HG02759 (cell line): ENCODE measurements around the gene NTM.

Experiments
- ATAC-seq: cut with Tn5 transposase; IDR thresholded peaks from one replicate; pipeline ENCODE4 v1.9.1; 2021; ENCODE audit warnings: mild to moderate bottlenecking, moderate library complexity; ENCODE audit not compliant: unreplicated experiment

The NTM gene

GRCh38 chr11:131682373-131683015 is 312.1 kb downstream of the NTM start:
- no peak for ATAC-seq

- no peak for ATAC-seq
Observed at GRCh38 chr11:131683131-131683530, 312.7 kb downstream of the NTM start.

- no peak for ATAC-seq
Observed at GRCh38 chr11:131683666-131684065, 313.3 kb downstream of the NTM start.

GRCh38 chr11:131684111-131685060 is 314.0 kb downstream of the NTM start:
- no peak for ATAC-seq

- no peak for ATAC-seq
Observed at GRCh38 chr11:131685206-131685605, 314.8 kb downstream of the NTM start.

- ATAC-seq: no peak
Observed at GRCh38 chr11:131685906-131686305, 315.5 kb downstream of the NTM start.

- no peak for ATAC-seq
Observed at GRCh38 chr11:131686836-131687235, 316.4 kb downstream of the NTM start.

- ATAC-seq: no peak
Observed at GRCh38 chr11:131687291-131688047, 317.1 kb downstream of the NTM start.

GRCh38 chr11:131688048-131688693 is 317.8 kb downstream of the NTM start:
- peak; percentile 84 for ATAC-seq

- no peak for ATAC-seq
Observed at GRCh38 chr11:131689049-131689925, 318.9 kb downstream of the NTM start.

- no peak for ATAC-seq
Observed at GRCh38 chr11:131690362-131690761, 319.9 kb downstream of the NTM start.

GRCh38 chr11:131690776-131691175 is 320.4 kb downstream of the NTM start:
- no peak for ATAC-seq

GRCh38 chr11:131691181-131692041 is 321.0 kb downstream of the NTM start:
- peak; percentile 62 for ATAC-seq

- ATAC-seq: no peak
Observed at GRCh38 chr11:131692151-131692550, 321.7 kb downstream of the NTM start.

- no peak for ATAC-seq
Observed at GRCh38 chr11:131692961-131693360, 322.5 kb downstream of the NTM start.

GRCh38 chr11:131693756-131694155 is 323.3 kb downstream of the NTM start:
- ATAC-seq: no peak

- peak; percentile 93 for ATAC-seq
Observed at GRCh38 chr11:131694526-131695424, 324.4 kb downstream of the NTM start.

GRCh38 chr11:131695889-131696429 is 325.5 kb downstream of the NTM start:
- no peak for ATAC-seq
